GM12872 (cell line): ENCODE results near the gene RUNX1.

Experiments used
- CTCF ChIP-seq: IDR thresholded peaks from 3 replicates; pipeline ENCODE4 v1.5.1; 2011; ENCODE audit warnings: low read depth, mild to moderate bottlenecking, low read length, moderate library complexity; ENCODE audit not compliant: insufficient read depth

RUNX1 gene

DNA sequence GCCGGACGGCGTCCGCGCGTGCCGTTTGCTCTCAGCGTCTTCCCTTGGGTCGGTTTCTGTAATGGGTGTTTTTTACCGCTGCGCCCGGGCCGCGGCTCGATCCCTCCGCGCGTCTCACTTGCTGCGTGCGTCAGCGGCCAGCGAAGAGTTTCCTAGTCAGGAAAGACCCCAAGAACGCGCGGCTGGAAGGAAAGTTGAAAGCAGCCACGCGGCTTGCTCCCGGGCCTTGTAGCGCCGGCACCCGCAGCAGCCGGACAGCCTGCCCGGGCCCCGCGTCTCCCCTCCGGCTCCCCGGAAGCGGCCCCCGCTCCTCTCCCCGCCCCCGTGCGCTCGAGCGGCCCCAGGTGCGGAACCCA is 159.8 kb downstream of the RUNX1 start:
- TF ChIP-seq CTCF, result no peak

DNA sequence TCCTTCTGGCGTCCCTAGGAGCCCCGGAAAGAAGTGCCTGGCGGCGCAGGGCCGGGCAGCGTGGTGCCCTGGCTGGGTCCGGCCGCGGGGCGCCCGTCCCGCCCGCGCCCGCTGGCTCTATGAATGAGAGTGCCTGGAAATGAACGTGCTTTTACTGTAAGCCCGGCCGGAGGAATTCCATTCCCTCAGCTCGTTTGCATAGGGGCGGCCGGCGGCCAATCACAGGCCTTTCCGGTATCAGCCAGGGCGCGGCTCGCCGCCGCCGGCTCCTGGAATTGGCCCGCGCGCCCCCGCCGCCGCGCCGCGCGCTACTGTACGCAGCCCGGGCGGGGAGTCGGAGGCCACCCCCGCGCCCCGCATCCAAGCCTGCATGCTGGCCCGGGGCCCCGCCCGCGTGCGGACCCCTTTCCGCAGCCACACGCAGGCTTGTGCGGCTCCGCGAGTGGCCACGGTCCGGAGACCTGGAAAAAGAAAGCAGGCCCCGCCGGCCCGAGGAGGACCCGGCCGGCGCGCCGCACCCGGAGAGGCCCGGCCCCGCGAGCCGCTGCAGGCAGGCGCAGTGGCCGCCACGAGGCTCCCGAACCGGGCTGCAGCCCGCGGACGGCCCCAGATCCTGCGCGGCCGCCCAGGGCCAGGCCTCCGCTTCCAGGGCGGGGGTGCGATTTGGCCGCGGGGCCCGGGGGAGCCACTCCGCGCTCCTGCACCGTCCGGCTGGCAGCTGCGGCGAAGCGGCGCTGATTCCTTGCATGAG is 160.4 kb downstream of the RUNX1 start:
- TF ChIP-seq CTCF, result no peak

DNA sequence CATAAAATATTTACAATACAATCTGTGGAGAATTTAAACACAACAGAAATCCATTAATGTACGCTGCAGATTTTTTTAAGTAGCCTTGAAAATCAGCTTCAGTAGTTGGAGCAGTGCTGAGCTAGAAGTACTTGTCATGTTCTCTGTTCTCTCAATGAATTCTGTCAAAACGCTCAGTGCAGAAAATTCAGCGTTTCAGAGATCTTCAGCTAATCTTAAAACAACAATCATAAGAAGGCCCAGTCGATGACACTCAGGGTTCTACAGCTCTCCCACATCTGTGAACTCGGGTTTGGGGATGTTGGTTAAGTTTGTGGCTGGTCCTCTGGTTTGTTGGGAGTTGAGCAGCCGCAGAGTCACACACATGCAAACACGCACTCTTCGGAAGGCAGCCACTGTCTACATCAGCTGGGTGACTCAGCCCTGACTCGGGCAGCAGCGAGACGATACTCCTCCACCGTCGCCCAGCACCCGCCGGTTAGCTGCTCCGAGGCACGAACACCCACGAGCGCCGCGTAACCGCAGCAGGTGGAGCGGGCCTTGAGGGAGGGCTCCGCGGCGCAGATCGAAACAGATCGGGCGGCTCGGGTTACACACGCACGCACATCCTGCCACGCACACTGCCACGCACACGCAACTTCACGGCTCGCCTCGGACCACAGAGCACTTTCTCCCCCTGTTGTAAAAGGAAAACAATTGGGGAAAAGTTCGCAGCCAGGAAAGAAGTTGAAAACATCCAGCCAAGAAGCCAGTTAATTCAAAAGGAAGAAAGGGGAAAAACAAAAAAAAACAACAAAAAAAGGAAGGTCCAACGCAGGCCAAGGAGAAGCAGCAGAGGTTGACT is 161.2 kb downstream of the RUNX1 start:
- TF ChIP-seq CTCF, result no peak

DNA sequence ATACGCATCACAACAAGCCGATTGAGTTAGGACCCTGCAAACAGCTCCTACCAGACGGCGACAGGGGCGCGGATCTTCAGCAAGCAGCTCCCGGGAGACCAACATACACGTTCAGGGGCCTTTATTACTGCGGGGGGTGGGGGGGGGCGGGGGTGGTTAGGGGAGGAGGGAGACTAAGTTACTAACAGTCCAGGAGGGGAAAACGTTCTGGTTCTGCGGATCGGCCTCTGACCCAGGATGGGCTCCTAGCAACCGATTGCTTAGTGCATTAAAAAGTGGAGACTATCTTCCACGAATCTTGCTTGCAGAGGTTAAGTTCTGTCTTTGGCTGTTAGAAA is 162.0 kb downstream of the RUNX1 start:
- no peak for TF ChIP-seq CTCF

GRCh38 chr21:34886240-34887104 is 162.6 kb downstream of the RUNX1 start:
- TF ChIP-seq CTCF, result no peak

DNA sequence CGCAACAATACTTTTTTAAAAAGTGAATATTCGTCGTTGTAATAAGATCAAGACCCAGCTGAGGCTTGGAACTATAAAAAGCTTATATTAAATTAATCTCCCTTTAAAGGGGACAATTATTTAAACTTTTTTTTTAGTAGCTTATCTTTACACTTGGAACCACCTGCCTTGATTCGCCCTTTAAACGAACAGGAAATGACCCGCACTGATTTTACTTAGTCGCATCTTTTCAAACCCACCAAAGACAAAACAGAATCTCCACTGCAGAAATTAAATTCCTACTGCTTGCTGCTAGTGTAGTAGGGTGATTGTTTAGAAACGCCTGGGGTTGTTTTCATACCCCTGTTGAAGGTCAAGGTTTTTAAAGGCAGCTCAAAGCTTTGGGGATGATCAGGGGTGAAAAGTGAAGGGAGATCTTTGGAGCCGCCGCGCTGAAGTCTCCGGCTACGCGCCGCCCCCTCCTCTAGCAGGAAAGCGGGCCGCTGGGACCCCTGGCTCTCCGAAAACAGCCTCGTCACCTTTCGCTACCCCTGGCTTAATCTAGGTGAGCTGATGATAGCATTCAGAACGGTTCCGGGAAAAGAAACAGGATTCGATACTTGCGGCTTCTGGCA is 163.4 kb downstream of the RUNX1 start:
- no peak for TF ChIP-seq CTCF

DNA sequence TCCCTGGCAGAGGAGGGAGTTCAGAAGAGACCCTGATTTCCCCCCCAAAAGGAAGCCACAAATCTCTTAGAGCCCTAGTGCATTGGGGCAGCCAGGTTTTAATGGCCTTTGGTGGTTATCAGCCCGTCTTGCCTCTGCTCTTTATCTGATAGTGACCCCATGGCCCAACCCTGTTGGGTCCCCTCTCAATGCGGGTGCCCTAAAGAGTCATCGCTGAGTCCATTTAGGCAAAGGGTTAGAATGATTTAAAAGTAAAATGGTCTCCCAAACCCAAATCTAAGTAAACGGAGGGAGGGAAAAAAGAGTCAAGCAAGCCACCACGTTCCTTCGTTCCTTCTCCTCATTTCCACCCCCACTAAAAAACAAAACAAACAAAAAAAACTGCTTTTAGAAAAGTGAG is 164.0 kb downstream of the RUNX1 start:
- TF ChIP-seq CTCF, result no peak
